GM19397 (cell line): ENCODE results near the gene IL6.
"Not testable (repeated sequence)": the region's sequence is repeated elsewhere in the genome, so short reads cannot be mapped to it uniquely, and the experiment has no call there.

Experiments used
- ATAC-seq: cut with Tn5 transposase; IDR thresholded peaks from one replicate; pipeline ENCODE4 v1.9.1; 2021; ENCODE audit warnings: mild to moderate bottlenecking, moderate library complexity; ENCODE audit not compliant: unreplicated experiment

The IL6 gene

GRCh38 chr7:22726907-22727713 lies at the start of gene IL6:
IL6 (plus strand) TSS chr7:22727200; CDS start chr7:22727263, 63 bp downstream.
- ATAC-seq, result no peak

GRCh38 chr7:22677263-22677662 lies 49.7 kb upstream of the IL6 start:
- ATAC-seq, result not testable (repeated sequence)

- ATAC-seq, result no peak
These were observed 49.3 kb upstream of the IL6 start for GRCh38 chr7:22677680-22678079.

- no peak for ATAC-seq
These were observed 46.5 kb upstream of the IL6 start for GRCh38 chr7:22680482-22680911.

- ATAC-seq, result no peak
These were observed 45.7 kb upstream of the IL6 start for GRCh38 chr7:22681312-22681711.

GRCh38 chr7:22681852-22682657 lies 44.9 kb upstream of the IL6 start:
- no peak for ATAC-seq

- ATAC-seq, result no peak
These were observed 43.6 kb upstream of the IL6 start for GRCh38 chr7:22683379-22683778.

GRCh38 chr7:22686620-22687019 lies 40.4 kb upstream of the IL6 start:
- no peak for ATAC-seq

- no peak for ATAC-seq
These were observed 38.9 kb upstream of the IL6 start for GRCh38 chr7:22688084-22688483.

GRCh38 chr7:22688934-22689333 lies 38.1 kb upstream of the IL6 start:
- ATAC-seq, result not testable (repeated sequence)

GRCh38 chr7:22694597-22695207 lies 32.3 kb upstream of the IL6 start:
- peak; percentile 34 for ATAC-seq

- ATAC-seq, result no peak
These were observed 31.4 kb upstream of the IL6 start for GRCh38 chr7:22695476-22696132.

- ATAC-seq, result no peak
These were observed 30.3 kb upstream of the IL6 start for GRCh38 chr7:22696541-22697228.

GRCh38 chr7:22697322-22697859 lies 29.6 kb upstream of the IL6 start:
- no peak for ATAC-seq

GRCh38 chr7:22697876-22698606 lies 29.0 kb upstream of the IL6 start:
- peak; percentile 78 for ATAC-seq

GRCh38 chr7:22698767-22699166 lies 28.2 kb upstream of the IL6 start:
- no peak for ATAC-seq

- ATAC-seq, result no peak
These were observed 26.4 kb upstream of the IL6 start for GRCh38 chr7:22700559-22701002.

- ATAC-seq, result no peak
These were observed 24.5 kb upstream of the IL6 start for GRCh38 chr7:22702516-22702915.

GRCh38 chr7:22703107-22703855 lies 23.7 kb upstream of the IL6 start:
- not testable (repeated sequence) for ATAC-seq
